Pulmonary artery endothelial cell (primary cell): Measurements from ENCODE around the gene TECPR2. TPM values are rescaled to one million over a fixed set of nuclear protein-coding genes. Genes with fewer than 3 reads are reported as not detected.

Source experiments
- total RNA-seq: library from RNA; depleted of rRNA; stranded (reverse); fragments of >200 nt; gene quantifications from 2 replicates; pipeline ENCODE4 v1.2.3, GENCODE V29; 2014

TECPR2 gene
- total RNA-seq, 1 donor from 2014 or later: 13.4 TPM

Other genes with a start within 250 kb of the TECPR2 start
- 16.4 and 21.0 TPM in 2 replicates for gene WDR20, start 223.0 kb upstream of the TECPR2 start, total RNA-seq
- gene MOK, start 57.8 kb upstream of the TECPR2 start, total RNA-seq: 5.9 and 6.1 TPM in 2 replicates
- 6.0 and 9.2 TPM in 2 replicates for gene ZNF839, start 43.2 kb upstream of the TECPR2 start, total RNA-seq
- gene CINP, start 51 bp upstream of the TECPR2 start, total RNA-seq: 61.3 and 62.5 TPM in 2 replicates
- 13.2 and 19.1 TPM in 2 replicates for gene ANKRD9, start 146.8 kb downstream of the TECPR2 start, total RNA-seq
- gene RCOR1, start 229.7 kb downstream of the TECPR2 start, total RNA-seq: 12.3 and 18.6 TPM in 2 replicates